T-cell (primary cell): Measurements from ENCODE around the gene TECR. TPM values are rescaled to one million over a fixed set of nuclear protein-coding genes. Genes with fewer than 3 reads are reported as not detected.
A peak's percentile ranks its signal among the peaks of the same experiment; 100 is the strongest.

Experiments used
- ATAC-seq, 4 experiments: fragments of 200-7000 bp in 3 of 4; fragments of 150-1000 bp in 1 of 4; cut with Tn5 transposase; replicated peaks in 1 of 4; 1 replicate in 3 of 4; 2 replicates in 1 of 4; pipeline ENCODE4 v1.10.0; 2021; ENCODE audit warnings: moderate library complexity in 3 of 4, mild to moderate bottlenecking in 2 of 4, moderate number of reproducible peaks in 1 of 4
- CTCF ChIA-PET, 2 donors: fragments of 300-600 bp; sonication (Branson Sonifier 250); formaldehyde crosslinking; loops; one replicate each; lab custom pipeline; 2022; ENCODE audit warnings: antibody characterized with exemption in 2 of 2; lab: Charles Lee
- POLR2A ChIA-PET, 2 donors: fragments of 300-600 bp; sonication (Branson Sonifier 250); formaldehyde crosslinking; loops; one replicate each; lab custom pipeline; 2022; ENCODE audit warnings: antibody characterized with exemption in 2 of 2; lab: Charles Lee
- DNase-seq, 35 experiments: peaks; one replicate each; pipeline versions ENCODE4 v3.0.0 to v3.0.0-alpha.2; 2013 to 2023
- H3K27ac ChIP-seq: one replicate; pipeline ENCODE4 v1.5.1; 2013; ENCODE audit warnings: low read length
- H3K27me3 ChIP-seq, 2 experiments: replicated peaks in 1 of 2; 1 replicate in 1 of 2; 2 replicates in 1 of 2; pipeline versions ENCODE4 v1.6.1 to v1.7.0; 2013; ENCODE audit warnings: low read length in 1 of 2, mixed read lengths in 1 of 2; ENCODE audit not compliant: control insufficient read depth in 2 of 2, insufficient read depth in 2 of 2; ENCODE audit errors: extremely low read depth in 1 of 2
- H3K36me3 ChIP-seq, 2 donors: 1 replicate in 1 of 2; 2 replicates in 1 of 2; pipeline versions ENCODE4 v1.6.1 to v1.7.0; 2013; ENCODE audit warnings: low read length in 1 of 2; ENCODE audit not compliant: control insufficient read depth in 2 of 2, insufficient read depth in 1 of 2; ENCODE audit errors: extremely low read depth in 1 of 2
- H3K4me1 ChIP-seq, 2 experiments: 1 replicate in 1 of 2; 2 replicates in 1 of 2; pipeline versions ENCODE4 v1.6.1 to v1.7.0; 2013; ENCODE audit warnings: low read length in 2 of 2, mixed read lengths in 1 of 2; ENCODE audit not compliant: insufficient read depth in 2 of 2, control insufficient read depth in 1 of 2; ENCODE audit errors: extremely low read depth in 1 of 2
- H3K4me3 ChIP-seq, 2 donors: 1 replicate in 1 of 2; 2 replicates in 1 of 2; pipeline versions ENCODE4 v1.5.1 to v1.7.0; 2013; ENCODE audit warnings: mild to moderate bottlenecking in 2 of 2, low read length in 1 of 2, moderate library complexity in 1 of 2; ENCODE audit not compliant: control insufficient read depth in 1 of 2; ENCODE audit errors: extremely low read depth in 1 of 2
- H3K9me3 ChIP-seq: 2 replicates; pipeline ENCODE4 v1.7.0; 2013
- H3K27ac Mint-ChIP-seq, 2 donors: one replicate each; pipeline ENCODE4 v1.8.0; 2020 to 2021; ENCODE audit warnings: mild to moderate bottlenecking in 2 of 2, mixed read lengths in 2 of 2
- H3K27me3 Mint-ChIP-seq, 2 donors: one replicate each; pipeline ENCODE4 v1.8.0; 2021 to 2022; ENCODE audit warnings: mixed read lengths in 2 of 2
- H3K36me3 Mint-ChIP-seq: one replicate; pipeline ENCODE4 v1.8.0; 2021; ENCODE audit warnings: mixed read lengths
- H3K4me1 Mint-ChIP-seq, 3 donors: one replicate each; pipeline ENCODE4 v1.8.0; 2020 to 2022; ENCODE audit warnings: mixed read lengths in 3 of 3, mild to moderate bottlenecking in 1 of 3
- H3K4me3 Mint-ChIP-seq, 3 donors: one replicate each; pipeline ENCODE4 v1.8.0; 2020 to 2022; ENCODE audit warnings: mild to moderate bottlenecking in 3 of 3, mixed read lengths in 3 of 3, moderate library complexity in 3 of 3
- H3K9me3 Mint-ChIP-seq, 3 donors: one replicate each; pipeline ENCODE4 v1.8.0; 2020 to 2022; ENCODE audit warnings: mixed read lengths in 3 of 3
- WGBS: methylation state at CpG from one replicate; pipeline ENCODE4 v1.1.5; 2013; ENCODE audit warnings: missing lambda C conversion rate; ENCODE audit not compliant: insufficient coverage; 5-methylcytosine and 5-hydroxymethylcytosine counted together
- total RNA-seq, 35 experiments: library from RNA in 6 of 35; stranded (reverse) in 6 of 35; fragments of 120-200 nt in 1 of 35; gene quantifications; one replicate each; pipeline versions ENCODE4 v1.2.1 to v1.2.4 and lab custom pipeline; 2013 to 2026

The TECR gene, protein sequence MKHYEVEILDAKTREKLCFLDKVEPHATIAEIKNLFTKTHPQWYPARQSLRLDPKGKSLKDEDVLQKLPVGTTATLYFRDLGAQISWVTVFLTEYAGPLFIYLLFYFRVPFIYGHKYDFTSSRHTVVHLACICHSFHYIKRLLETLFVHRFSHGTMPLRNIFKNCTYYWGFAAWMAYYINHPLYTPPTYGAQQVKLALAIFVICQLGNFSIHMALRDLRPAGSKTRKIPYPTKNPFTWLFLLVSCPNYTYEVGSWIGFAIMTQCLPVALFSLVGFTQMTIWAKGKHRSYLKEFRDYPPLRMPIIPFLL
- total RNA-seq, result 100 to 1,000 TPM; 137 to 207 (median 171) TPM
- total RNA-seq (2013), result 63.7 TPM
- total RNA-seq (lab: John Stamatoyannopoulos, UW), result 14.5 to 91.8 (median 56.1) reads per million in 29 experiments

DNA sequence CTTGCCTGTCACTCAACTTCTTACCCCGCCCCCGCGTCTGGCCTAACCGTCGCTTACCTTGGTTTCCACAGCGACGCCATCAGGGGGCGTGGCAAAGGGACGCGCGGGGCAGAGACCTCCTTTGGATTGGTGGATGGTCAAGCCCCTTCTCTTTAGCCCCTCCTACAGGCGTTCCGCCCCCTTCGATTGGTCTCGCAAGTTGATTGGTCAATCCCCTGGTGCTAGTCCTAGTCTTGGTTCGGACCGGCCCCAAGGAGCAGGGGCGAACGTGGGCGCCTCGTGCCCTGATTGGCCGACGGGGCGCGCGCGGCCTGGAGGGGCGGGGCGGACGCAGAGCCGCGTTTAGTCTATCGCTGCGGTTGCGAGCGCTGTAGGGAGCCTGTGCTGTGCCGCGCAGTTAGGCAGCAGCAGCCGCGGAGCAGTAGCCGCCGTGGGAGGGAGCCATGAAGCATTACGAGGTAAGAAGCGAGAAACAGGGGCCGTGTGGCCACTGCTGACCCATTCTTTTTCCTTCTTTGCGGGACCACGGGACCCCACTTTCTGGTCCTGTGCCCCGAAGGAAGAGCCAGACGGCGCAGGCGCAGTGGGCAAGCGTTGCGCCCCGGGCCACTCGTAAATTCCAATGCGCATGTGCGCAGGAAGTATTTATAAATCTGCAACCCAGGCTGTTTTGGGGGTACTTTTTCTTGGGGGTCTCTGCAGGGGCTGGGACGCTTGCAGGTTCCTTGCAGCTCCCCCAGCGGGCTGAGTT lies at the start of gene TECR:
Gene TECR (plus strand): TSS at position 341 of the 751 bp plus-strand sequence. CDS start 103 bp downstream, at position 444.
- H3K4me1 ChIP-seq, result peaks cover 11 to 49% of the 10 kb centered on the region in 2 experiments
- under 1% methylated on average over 59 of the region's 59 CpGs for WGBS
- no peaks in the 10 kb centered on the region for H3K27me3 ChIP-seq
- peak within 1 kb of the TSS; percentile 97 to 98 for H3K27ac Mint-ChIP-seq
- peaks cover 3 to 5% of the 10 kb centered on the region in 2 donors for H3K36me3 ChIP-seq
- no peaks in the 10 kb centered on the region for H3K9me3 ChIP-seq
- ATAC-seq, result peak; percentile 90 to 97 (median 95)
- DNase-seq, result peak; percentile 99 to 100 (median 100)
- peaks cover 33 to 67% (median 57%) of the 10 kb centered on the region in 3 donors for H3K4me1 Mint-ChIP-seq
- no peaks in the 10 kb centered on the region for H3K27me3 Mint-ChIP-seq
- POLR2A ChIA-PET, result interaction anchor here in 1 of 2 donors (0.5 to 1.0 kb wide), 2 partner anchors 9 to 14 kb away, joined by 4 to 8 read pairs; no protein-coding TSS in a partner anchor
- H3K27ac ChIP-seq, result peak within 1 kb of the TSS; percentile 92
- CTCF ChIA-PET, result no interaction called here
- H3K4me3 Mint-ChIP-seq, result peak within 1 kb of the TSS; percentile 84 to 93 (median 92)
- no peaks in the 10 kb centered on the region for H3K9me3 Mint-ChIP-seq
- peaks cover 4% of the 10 kb centered on the region for H3K36me3 Mint-ChIP-seq
- peak within 1 kb of the TSS; percentile 83 to 89 for H3K4me3 ChIP-seq

DNA sequence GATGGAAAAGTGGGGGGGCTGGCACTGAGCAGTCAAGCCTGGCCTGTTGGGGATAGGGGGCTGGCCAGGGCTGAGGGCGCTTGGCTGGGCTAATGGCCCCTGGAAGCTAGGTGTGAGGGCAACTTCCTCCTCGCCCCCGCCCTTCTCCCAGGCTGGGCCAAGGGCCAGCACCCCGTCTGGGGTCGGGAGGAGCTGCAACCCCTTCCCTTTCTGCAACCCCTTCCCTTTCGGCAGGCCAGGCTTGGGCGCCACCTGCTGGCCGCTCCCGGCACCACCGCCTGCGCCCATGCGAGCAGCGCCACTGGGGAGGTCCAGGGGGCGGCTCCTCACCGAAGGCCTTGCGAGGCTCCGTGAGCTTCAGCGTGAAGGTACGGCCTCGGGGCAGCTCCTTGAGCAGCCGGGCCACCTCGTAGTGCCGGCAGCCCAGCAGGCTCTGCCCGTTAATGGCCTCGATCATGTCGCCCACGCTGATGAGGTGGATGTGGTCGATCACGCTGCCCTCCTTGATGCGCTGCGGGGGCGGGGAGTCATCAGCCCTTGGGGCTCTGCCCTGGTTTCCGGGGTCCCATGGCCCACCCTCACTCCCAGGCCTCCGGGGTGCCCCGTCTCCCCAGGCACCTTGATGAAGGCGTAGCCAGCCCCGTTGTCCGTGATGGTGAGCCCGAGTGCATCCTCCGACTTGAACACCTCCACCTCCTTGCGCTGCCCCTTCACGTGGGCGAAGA lies 49.3 kb upstream of the TECR start:
- Mint-ChIP-seq H3K4me1 (peaks cover 13 to 19% (median 15%) of the 10 kb centered on the region in 3 donors), H3K27ac (no peak overlapping the region), H3K9me3 (no peaks in the 10 kb centered on the region), H3K4me3 (no peak overlapping the region), H3K36me3 (peaks cover 16% of the 10 kb centered on the region), H3K27me3 (peaks cover 0 to 2% of the 10 kb centered on the region in 2 donors)
- DNase-seq (peak in 34 of 35 experiments; percentile 20 to 79 (median 56)), ATAC-seq (peak; percentile 60 to 73 (median 70))
- Histone ChIP-seq H3K27me3 (peaks cover 0 to 20% of the 10 kb centered on the region in 2 experiments), H3K4me3 (no peak overlapping the region), H3K36me3 (peaks cover 3 to 25% of the 10 kb centered on the region in 2 donors), H3K9me3 (no peaks in the 10 kb centered on the region), H3K27ac (no peak overlapping the region), H3K4me1 (peaks cover 0 to 37% of the 10 kb centered on the region in 2 experiments)
- ChIA-PET POLR2A (no interaction called here), CTCF (interaction anchor here (0.5 to 1.3 kb wide), 9 partner anchors 9 to 1790 kb away, joined by 3 to 4 read pairs (median 3); no protein-coding TSS in a partner anchor)
- 41% methylated on average over 42 of the region's 43 CpGs for WGBS

DNA sequence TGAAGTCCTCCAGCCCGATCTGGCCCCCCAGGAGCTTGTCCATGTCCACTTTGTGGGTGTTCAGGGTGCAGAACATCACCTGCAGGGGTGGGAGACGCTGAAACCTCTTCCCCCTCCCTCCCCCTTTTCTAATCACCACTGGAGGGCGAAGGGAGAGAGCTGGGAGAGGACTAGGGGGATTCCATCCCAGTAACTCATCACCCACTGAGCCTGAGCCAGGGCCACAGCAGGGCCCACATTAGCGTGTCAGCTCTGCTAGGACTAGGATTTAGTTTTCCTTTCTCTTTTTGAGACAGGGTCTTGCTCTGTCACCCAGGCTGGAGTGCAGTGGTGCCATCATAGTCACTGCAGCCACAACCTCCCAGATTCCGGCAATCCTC lies 48.7 kb upstream of the TECR start:
- H3K4me3 Mint-ChIP-seq, result no peak overlapping the region
- ATAC-seq (no peak), DNase-seq (no peak)
- WGBS, result 80% methylated on average over 2 of the region's 5 CpGs
- Histone ChIP-seq H3K27ac (no peak overlapping the region), H3K36me3 (peaks cover 3 to 25% of the 10 kb centered on the region in 2 donors), H3K4me3 (no peak overlapping the region), H3K27me3 (peaks cover 0 to 15% of the 10 kb centered on the region in 2 experiments), H3K9me3 (no peaks in the 10 kb centered on the region), H3K4me1 (peaks cover 0 to 31% of the 10 kb centered on the region in 2 experiments)
- H3K27ac Mint-ChIP-seq, result no peak overlapping the region
- no peaks in the 10 kb centered on the region for H3K9me3 Mint-ChIP-seq
- H3K4me1 Mint-ChIP-seq, result peaks cover 12 to 15% (median 12%) of the 10 kb centered on the region in 3 donors
- ChIA-PET POLR2A (no interaction called here), CTCF (interaction anchor here (0.5 to 1.3 kb wide), 6 partner anchors 8 to 26 kb away, joined by 3 to 4 read pairs (median 4); no protein-coding TSS in a partner anchor)
- peaks cover 0 to 2% of the 10 kb centered on the region in 2 donors for H3K27me3 Mint-ChIP-seq
- peaks cover 16% of the 10 kb centered on the region for H3K36me3 Mint-ChIP-seq

GRCh38 chr19:14482172-14482941 lies 47.0 kb upstream of the TECR start:
- ChIA-PET CTCF (interaction anchor here in 1 of 2 donors (0.6 kb wide), 1 partner anchor 120 kb away, joined by 3 read pairs; no protein-coding TSS in a partner anchor), POLR2A (no interaction called here)
- Mint-ChIP-seq H3K9me3 (no peaks in the 10 kb centered on the region), H3K27me3 (no peaks in the 10 kb centered on the region), H3K4me3 (no peak overlapping the region), H3K36me3 (peaks cover 13% of the 10 kb centered on the region), H3K27ac (no peak overlapping the region), H3K4me1 (peaks cover 10 to 13% (median 11%) of the 10 kb centered on the region in 3 donors)
- H3K4me1 ChIP-seq, result peaks cover 0 to 24% of the 10 kb centered on the region in 2 experiments
- peaks cover 3 to 26% of the 10 kb centered on the region in 2 donors for H3K36me3 ChIP-seq
- no peak for ATAC-seq
- 94% methylated on average over 11 of the region's 18 CpGs for whole genome bisulfite sequencing
- no peak overlapping the region for H3K4me3 ChIP-seq
- H3K27me3 ChIP-seq, result peaks cover 0 to 2% of the 10 kb centered on the region in 2 experiments
- no peak for DNase-seq
- H3K27ac ChIP-seq, result no peak overlapping the region
- H3K9me3 ChIP-seq, result no peaks in the 10 kb centered on the region

- ATAC-seq (no peak), DNase-seq (no peak)
- ChIA-PET POLR2A (no interaction called here), CTCF (interaction anchor here (0.6 to 1.2 kb wide), 4 partner anchors 22 to 625 kb away, joined by 3 read pairs; no protein-coding TSS in a partner anchor)
- Histone ChIP-seq H3K4me1 (peaks cover 0 to 9% of the 10 kb centered on the region in 2 experiments), H3K27me3 (no peaks in the 10 kb centered on the region), H3K36me3 (peaks cover 11 to 15% of the 10 kb centered on the region in 2 donors), H3K27ac (no peak overlapping the region), H3K4me3 (no peak overlapping the region), H3K9me3 (no peaks in the 10 kb centered on the region)
- H3K4me1 Mint-ChIP-seq, result peaks cover 7 to 13% (median 11%) of the 10 kb centered on the region in 3 donors
- no peaks in the 10 kb centered on the region for H3K9me3 Mint-ChIP-seq
- no peak overlapping the region for H3K4me3 Mint-ChIP-seq
- 97% methylated on average over 7 of the region's 16 CpGs for WGBS
- H3K36me3 Mint-ChIP-seq, result peaks cover 17% of the 10 kb centered on the region
- no peak overlapping the region for H3K27ac Mint-ChIP-seq
- no peaks in the 10 kb centered on the region for H3K27me3 Mint-ChIP-seq
Measured at GRCh38 chr19:14487370-14488125, 41.8 kb upstream of the TECR start.
